HG02884 (cell line): ENCODE measurements around the gene TRAF6.
A peak's percentile ranks its signal among the peaks of the same experiment; 100 is the strongest.

Experiments used
- ATAC-seq: cut with Tn5 transposase; IDR thresholded peaks from one replicate; pipeline ENCODE4 v1.9.1; 2021; ENCODE audit warnings: mild to moderate bottlenecking, moderate library complexity; ENCODE audit not compliant: unreplicated experiment

The TRAF6 gene

GRCh38 chr11:36459046-36459445 lies 51.0 kb downstream of the TRAF6 start:
- ATAC-seq = no peak

- ATAC-seq = no peak
Measured at GRCh38 chr11:36458129-36458915, 51.8 kb downstream of the TRAF6 start.

- ATAC-seq = no peak
Measured at GRCh38 chr11:36456156-36456555, 53.9 kb downstream of the TRAF6 start.

- no peak for ATAC-seq
Measured at GRCh38 chr11:36455658-36456111, 54.4 kb downstream of the TRAF6 start.

GRCh38 chr11:36454941-36455631 lies 55.0 kb downstream of the TRAF6 start:
- ATAC-seq = no peak

- no peak for ATAC-seq
Measured at GRCh38 chr11:36454551-36454940, 55.5 kb downstream of the TRAF6 start.

GRCh38 chr11:36453678-36454077 lies 56.4 kb downstream of the TRAF6 start:
- ATAC-seq = peak; percentile 58

- no peak for ATAC-seq
Measured at GRCh38 chr11:36452961-36453360, 57.1 kb downstream of the TRAF6 start.

- ATAC-seq = no peak
Measured at GRCh38 chr11:36452236-36452940, 57.7 kb downstream of the TRAF6 start.

GRCh38 chr11:36451681-36452080 lies 58.4 kb downstream of the TRAF6 start:
- ATAC-seq = no peak

- no peak for ATAC-seq
Measured at GRCh38 chr11:36451045-36451444, 59.0 kb downstream of the TRAF6 start.

- peak; percentile 71 for ATAC-seq
Measured at GRCh38 chr11:36450110-36450572, 59.9 kb downstream of the TRAF6 start.

GRCh38 chr11:36449561-36450096 lies 60.4 kb downstream of the TRAF6 start:
- ATAC-seq = peak; percentile 4

- no peak for ATAC-seq
Measured at GRCh38 chr11:36447947-36448346, 62.1 kb downstream of the TRAF6 start.

GRCh38 chr11:36447514-36447913 lies 62.6 kb downstream of the TRAF6 start:
- no peak for ATAC-seq

GRCh38 chr11:36446135-36446534 lies 63.9 kb downstream of the TRAF6 start:
- no peak for ATAC-seq

GRCh38 chr11:36443661-36444060 lies 66.4 kb downstream of the TRAF6 start:
- no peak for ATAC-seq

GRCh38 chr11:36441610-36442208 lies 68.4 kb downstream of the TRAF6 start:
- peak; percentile 99 for ATAC-seq

- no peak for ATAC-seq
Measured at GRCh38 chr11:36438126-36438525, 71.9 kb downstream of the TRAF6 start.

- ATAC-seq = no peak
Measured at GRCh38 chr11:36437413-36437812, 72.7 kb downstream of the TRAF6 start.
